ENCODE results near the gene NTM.

The NTM gene

GRCh38 chr11:131393691-131394090, 23.3 kb downstream of the NTM start:
- H3K27ac ChIP-seq (ENCODE audit: low read depth, low read length, severe bottlenecking): no peak overlapping the region
- no peaks in the 10 kb centered on the region for H3K36me3 ChIP-seq (ENCODE audit: control insufficient read depth, insufficient read depth, low read length)
- 87 to 100% methylated on average over 2 to 3 of the region's 7 CpGs for WGBS, 2 experiments (ENCODE audit: insufficient coverage in 2 of 2)
- no peak overlapping the region for H3K4me3 ChIP-seq (ENCODE audit: extremely low read depth, insufficient read depth, low read length, poor library complexity, severe bottlenecking)
- H3K4me1 ChIP-seq (ENCODE audit: control insufficient read depth, insufficient read depth, low read length, poor library complexity, severe bottlenecking): no peaks in the 10 kb centered on the region
- H3K9me3 ChIP-seq (ENCODE audit: control insufficient read depth, low read length): no peaks in the 10 kb centered on the region

GRCh38 chr11:131397675-131398074, 27.3 kb downstream of the NTM start:
- H3K27ac ChIP-seq (ENCODE audit: low read depth, low read length, severe bottlenecking): no peak overlapping the region
- no peak overlapping the region for H3K4me3 ChIP-seq (ENCODE audit: extremely low read depth, insufficient read depth, low read length, poor library complexity, severe bottlenecking)
- H3K4me1 ChIP-seq (ENCODE audit: control insufficient read depth, insufficient read depth, low read length, poor library complexity, severe bottlenecking): no peaks in the 10 kb centered on the region
- 93 to 94% methylated on average over 2 to 3 of the region's 3 CpGs for WGBS, 2 experiments (ENCODE audit: insufficient coverage in 2 of 2)
- H3K9me3 ChIP-seq (ENCODE audit: control insufficient read depth, low read length): no peaks in the 10 kb centered on the region
- no peaks in the 10 kb centered on the region for H3K36me3 ChIP-seq (ENCODE audit: control insufficient read depth, insufficient read depth, low read length)

DNA sequence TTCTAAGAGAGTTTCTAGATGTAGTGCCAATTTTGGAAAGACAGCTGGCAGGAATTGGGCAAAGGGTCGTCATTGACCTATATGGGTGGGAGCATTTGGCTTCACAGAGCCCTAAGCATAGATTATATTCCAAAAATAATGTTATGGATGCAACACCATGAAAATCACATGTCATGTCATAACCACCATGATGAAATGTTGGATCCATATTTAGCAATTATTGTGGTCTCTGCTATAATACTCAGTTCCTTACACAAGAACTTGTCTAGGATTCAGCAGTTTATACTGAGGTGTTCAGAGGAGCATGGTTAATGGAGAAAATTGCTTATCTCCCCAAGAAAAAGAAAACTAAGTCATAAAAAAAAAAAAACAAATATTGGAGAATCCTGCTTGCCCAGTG, 31.6 kb downstream of the NTM start:
- Histone ChIP-seq H3K4me1 (ENCODE audit: control insufficient read depth, insufficient read depth, low read length, poor library complexity, severe bottlenecking) (no peaks in the 10 kb centered on the region), H3K4me3 (ENCODE audit: extremely low read depth, insufficient read depth, low read length, poor library complexity, severe bottlenecking) (no peak overlapping the region), H3K36me3 (ENCODE audit: control insufficient read depth, insufficient read depth, low read length) (no peaks in the 10 kb centered on the region), H3K9me3 (ENCODE audit: control insufficient read depth, low read length) (no peaks in the 10 kb centered on the region), H3K27ac (ENCODE audit: low read depth, low read length, severe bottlenecking) (no peak overlapping the region)
- no CpG with 5 or more reads among the region's 1 CpG for WGBS, 2 experiments (ENCODE audit: insufficient coverage in 2 of 2)

DNA sequence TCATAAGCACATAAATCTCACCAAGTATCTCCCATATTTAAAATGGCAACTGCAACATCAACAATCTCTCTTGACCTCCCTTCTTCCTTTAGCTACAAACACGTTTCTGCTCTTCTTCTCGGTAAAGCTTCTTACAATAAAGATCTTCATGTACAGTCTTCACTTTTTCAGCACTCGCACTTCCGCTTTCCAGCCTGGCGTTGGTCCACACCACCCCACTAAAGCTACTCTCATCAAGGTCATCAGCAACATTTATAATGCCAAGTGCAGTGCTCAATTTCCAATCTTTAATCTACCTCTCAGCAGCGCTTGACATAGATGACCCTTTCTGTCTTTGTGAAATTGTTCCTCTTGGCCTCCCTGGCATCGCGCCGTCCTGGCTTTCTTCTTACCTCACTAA, 33.6 kb downstream of the NTM start:
- Histone ChIP-seq H3K36me3 (ENCODE audit: control insufficient read depth, insufficient read depth, low read length) (no peaks in the 10 kb centered on the region), H3K9me3 (ENCODE audit: control insufficient read depth, low read length) (no peaks in the 10 kb centered on the region), H3K27ac (ENCODE audit: low read depth, low read length, severe bottlenecking) (no peak overlapping the region), H3K4me3 (ENCODE audit: extremely low read depth, insufficient read depth, low read length, poor library complexity, severe bottlenecking) (no peak overlapping the region), H3K4me1 (ENCODE audit: control insufficient read depth, insufficient read depth, low read length, poor library complexity, severe bottlenecking) (no peaks in the 10 kb centered on the region)
- 87 to 94% methylated on average over 9 of the region's 9 CpGs for WGBS, 2 experiments (ENCODE audit: insufficient coverage in 2 of 2)

DNA sequence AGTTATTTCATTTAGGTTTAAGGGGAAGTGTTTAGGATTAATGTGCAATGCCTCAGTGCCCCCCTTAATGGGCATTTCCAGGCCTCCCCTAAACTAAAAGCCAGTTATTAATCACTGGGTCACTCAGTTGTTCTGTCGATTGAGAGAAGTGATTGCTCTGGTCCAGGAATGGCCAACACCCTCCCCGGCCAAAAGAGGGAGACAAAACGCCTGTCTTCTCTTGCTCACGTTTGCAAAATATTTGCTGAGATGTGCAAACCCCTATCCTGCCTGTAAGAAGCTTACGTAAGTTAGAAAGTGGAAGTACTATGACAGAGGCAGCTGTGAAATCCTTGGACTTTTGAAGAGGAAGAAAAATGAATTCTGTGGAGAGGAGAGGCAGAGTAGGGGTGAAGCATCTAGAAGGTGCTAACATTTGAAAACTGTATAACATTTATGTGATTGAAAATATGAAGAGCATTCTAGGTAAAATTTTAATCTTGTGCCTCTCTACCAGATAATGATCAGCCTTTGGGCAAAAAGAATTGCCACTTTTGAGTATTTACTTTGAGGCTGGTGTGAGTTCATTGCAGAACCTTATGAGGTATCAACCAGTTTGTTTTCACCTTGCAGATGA, 37.7 kb downstream of the NTM start:
- Histone ChIP-seq H3K4me3 (ENCODE audit: extremely low read depth, insufficient read depth, low read length, poor library complexity, severe bottlenecking) (no peak overlapping the region), H3K27ac (ENCODE audit: low read depth, low read length, severe bottlenecking) (no peak overlapping the region), H3K36me3 (ENCODE audit: control insufficient read depth, insufficient read depth, low read length) (no peaks in the 10 kb centered on the region), H3K4me1 (ENCODE audit: control insufficient read depth, insufficient read depth, low read length, poor library complexity, severe bottlenecking) (no peaks in the 10 kb centered on the region), H3K9me3 (ENCODE audit: control insufficient read depth, low read length) (no peaks in the 10 kb centered on the region)
- 45 to 53% methylated on average over 5 of the region's 5 CpGs for WGBS, 2 experiments (ENCODE audit: insufficient coverage in 2 of 2)

DNA sequence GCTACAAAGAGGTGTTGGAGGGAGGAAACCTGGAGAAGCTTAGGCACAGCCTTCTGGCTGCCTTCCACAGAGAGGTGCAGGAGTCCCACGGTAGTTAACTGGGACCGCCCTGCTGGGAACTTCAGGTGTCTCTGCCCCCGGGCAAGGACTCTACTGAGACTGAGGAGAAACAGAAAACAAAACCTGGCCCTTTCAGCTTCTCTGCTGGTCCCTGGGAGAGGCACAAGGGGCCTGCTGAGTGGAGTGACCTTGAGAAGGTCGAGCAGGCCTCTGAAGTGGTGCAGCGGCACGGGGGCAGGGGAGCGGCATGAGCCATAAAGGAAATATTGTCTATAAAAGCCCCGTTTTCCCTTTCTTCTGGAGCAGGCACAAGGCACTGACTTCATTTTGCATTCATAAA, 38.9 kb downstream of the NTM start:
- 60 to 72% methylated on average over 8 of the region's 8 CpGs for WGBS, 2 experiments (ENCODE audit: insufficient coverage in 2 of 2)
- Histone ChIP-seq H3K9me3 (ENCODE audit: control insufficient read depth, low read length) (no peaks in the 10 kb centered on the region), H3K4me1 (ENCODE audit: control insufficient read depth, insufficient read depth, low read length, poor library complexity, severe bottlenecking) (no peaks in the 10 kb centered on the region), H3K36me3 (ENCODE audit: control insufficient read depth, insufficient read depth, low read length) (no peaks in the 10 kb centered on the region), H3K4me3 (ENCODE audit: extremely low read depth, insufficient read depth, low read length, poor library complexity, severe bottlenecking) (no peak overlapping the region), H3K27ac (ENCODE audit: low read depth, low read length, severe bottlenecking) (no peak overlapping the region)

DNA sequence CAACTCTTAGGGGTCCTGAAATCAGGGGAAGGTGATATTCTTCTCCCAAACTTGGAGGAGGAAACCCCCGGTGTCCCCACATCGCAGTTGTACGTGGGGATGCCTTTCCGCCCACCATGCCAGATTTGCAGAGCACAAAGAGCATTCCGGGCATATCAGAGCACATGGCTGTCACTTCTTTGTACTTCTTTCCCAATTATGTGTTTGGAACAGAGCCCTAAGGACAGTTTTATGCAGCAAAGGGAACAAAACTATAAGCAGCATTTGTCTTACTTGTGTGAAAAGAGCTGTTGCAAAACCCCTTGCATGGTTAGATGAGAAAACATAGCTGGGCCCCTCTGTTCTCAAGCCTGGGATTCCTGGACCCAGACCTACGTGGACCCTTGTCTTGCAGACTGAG, 41.2 kb downstream of the NTM start:
- H3K9me3 ChIP-seq (ENCODE audit: control insufficient read depth, low read length): no peaks in the 10 kb centered on the region
- H3K36me3 ChIP-seq (ENCODE audit: control insufficient read depth, insufficient read depth, low read length): no peaks in the 10 kb centered on the region
- H3K27ac ChIP-seq (ENCODE audit: low read depth, low read length, severe bottlenecking): no peak overlapping the region
- no peaks in the 10 kb centered on the region for H3K4me1 ChIP-seq (ENCODE audit: control insufficient read depth, insufficient read depth, low read length, poor library complexity, severe bottlenecking)
- WGBS, 2 experiments (ENCODE audit: insufficient coverage in 2 of 2): 85 to 98% methylated on average over 6 of the region's 6 CpGs
- no peak overlapping the region for H3K4me3 ChIP-seq (ENCODE audit: extremely low read depth, insufficient read depth, low read length, poor library complexity, severe bottlenecking)

DNA sequence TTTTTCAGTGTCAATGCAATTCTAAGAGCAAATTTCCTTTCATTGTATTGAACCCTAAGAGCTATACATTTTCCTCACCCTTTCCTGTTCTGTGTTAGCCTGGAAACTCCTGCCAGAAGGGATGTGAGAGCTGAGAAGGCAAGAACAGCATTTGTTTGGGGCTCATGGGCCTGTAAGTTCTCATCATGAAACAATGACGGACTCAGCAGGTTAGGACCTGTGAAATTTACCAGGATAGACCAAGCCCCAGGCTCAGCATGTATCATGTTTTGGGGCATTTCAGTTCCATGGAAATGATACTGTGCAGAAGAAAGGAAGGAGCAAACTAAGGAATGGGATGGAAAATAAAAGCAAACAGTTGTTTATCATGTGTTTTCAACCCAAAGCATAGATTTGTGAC, 41.6 kb downstream of the NTM start:
- Histone ChIP-seq H3K27ac (ENCODE audit: low read depth, low read length, severe bottlenecking) (no peak overlapping the region), H3K4me3 (ENCODE audit: extremely low read depth, insufficient read depth, low read length, poor library complexity, severe bottlenecking) (no peak overlapping the region), H3K36me3 (ENCODE audit: control insufficient read depth, insufficient read depth, low read length) (no peaks in the 10 kb centered on the region), H3K4me1 (ENCODE audit: control insufficient read depth, insufficient read depth, low read length, poor library complexity, severe bottlenecking) (no peaks in the 10 kb centered on the region), H3K9me3 (ENCODE audit: control insufficient read depth, low read length) (no peaks in the 10 kb centered on the region)
- 90 to 100% methylated on average over 1 of the region's 1 CpG for WGBS, 2 experiments (ENCODE audit: insufficient coverage in 2 of 2)

DNA sequence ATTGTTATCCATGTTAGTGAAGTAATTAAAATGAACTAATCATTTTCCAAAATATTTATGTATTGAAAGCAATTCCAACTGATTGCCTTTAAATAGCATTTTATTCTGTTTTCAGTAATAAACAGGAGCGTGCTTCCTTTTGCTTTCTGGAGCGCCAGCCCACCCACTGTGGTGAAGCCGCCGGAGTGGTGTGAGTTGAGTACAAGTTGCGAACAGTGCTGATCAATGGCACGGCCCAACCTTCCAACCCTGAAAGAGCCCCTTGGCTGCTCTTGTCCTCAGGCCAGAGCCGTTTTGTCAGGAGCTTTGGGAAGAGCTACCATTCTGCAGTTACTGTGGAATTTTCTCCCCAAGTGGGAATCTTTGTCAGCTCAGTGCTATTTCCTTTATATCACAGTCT, 42.8 kb downstream of the NTM start:
- Histone ChIP-seq H3K27ac (ENCODE audit: low read depth, low read length, severe bottlenecking) (no peak overlapping the region), H3K9me3 (ENCODE audit: control insufficient read depth, low read length) (no peaks in the 10 kb centered on the region), H3K36me3 (ENCODE audit: control insufficient read depth, insufficient read depth, low read length) (no peaks in the 10 kb centered on the region), H3K4me1 (ENCODE audit: control insufficient read depth, insufficient read depth, low read length, poor library complexity, severe bottlenecking) (no peaks in the 10 kb centered on the region), H3K4me3 (ENCODE audit: extremely low read depth, insufficient read depth, low read length, poor library complexity, severe bottlenecking) (no peak overlapping the region)
- 92% methylated on average over 4 to 6 of the region's 7 CpGs for WGBS, 2 experiments (ENCODE audit: insufficient coverage in 2 of 2)

DNA sequence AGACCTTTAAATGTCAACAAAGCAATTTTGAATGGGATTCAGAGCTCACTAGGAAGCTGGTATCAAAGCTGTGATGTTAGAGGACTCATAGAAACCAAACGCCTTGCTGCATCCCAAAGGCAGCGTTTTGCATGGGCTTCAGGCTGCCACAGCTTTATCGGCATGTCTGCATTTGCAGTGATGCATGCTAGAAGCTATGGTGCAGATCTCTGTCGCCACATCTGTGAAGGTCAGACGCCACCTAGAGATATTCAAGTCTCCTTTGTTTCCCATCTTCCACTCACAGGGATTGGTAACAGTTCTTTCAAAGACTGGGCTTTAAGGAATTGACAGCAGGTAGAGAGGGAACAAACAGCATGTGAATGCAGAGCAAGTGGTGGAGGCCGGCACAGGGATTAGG, 47.8 kb downstream of the NTM start:
- Histone ChIP-seq H3K27ac (ENCODE audit: low read depth, low read length, severe bottlenecking) (no peak overlapping the region), H3K9me3 (ENCODE audit: control insufficient read depth, low read length) (no peaks in the 10 kb centered on the region), H3K36me3 (ENCODE audit: control insufficient read depth, insufficient read depth, low read length) (no peaks in the 10 kb centered on the region), H3K4me3 (ENCODE audit: extremely low read depth, insufficient read depth, low read length, poor library complexity, severe bottlenecking) (no peak overlapping the region), H3K4me1 (ENCODE audit: control insufficient read depth, insufficient read depth, low read length, poor library complexity, severe bottlenecking) (peaks cover 3% of the 10 kb centered on the region)
- WGBS, 2 experiments (ENCODE audit: insufficient coverage in 2 of 2): 70 to 82% methylated on average over 4 of the region's 6 CpGs

DNA sequence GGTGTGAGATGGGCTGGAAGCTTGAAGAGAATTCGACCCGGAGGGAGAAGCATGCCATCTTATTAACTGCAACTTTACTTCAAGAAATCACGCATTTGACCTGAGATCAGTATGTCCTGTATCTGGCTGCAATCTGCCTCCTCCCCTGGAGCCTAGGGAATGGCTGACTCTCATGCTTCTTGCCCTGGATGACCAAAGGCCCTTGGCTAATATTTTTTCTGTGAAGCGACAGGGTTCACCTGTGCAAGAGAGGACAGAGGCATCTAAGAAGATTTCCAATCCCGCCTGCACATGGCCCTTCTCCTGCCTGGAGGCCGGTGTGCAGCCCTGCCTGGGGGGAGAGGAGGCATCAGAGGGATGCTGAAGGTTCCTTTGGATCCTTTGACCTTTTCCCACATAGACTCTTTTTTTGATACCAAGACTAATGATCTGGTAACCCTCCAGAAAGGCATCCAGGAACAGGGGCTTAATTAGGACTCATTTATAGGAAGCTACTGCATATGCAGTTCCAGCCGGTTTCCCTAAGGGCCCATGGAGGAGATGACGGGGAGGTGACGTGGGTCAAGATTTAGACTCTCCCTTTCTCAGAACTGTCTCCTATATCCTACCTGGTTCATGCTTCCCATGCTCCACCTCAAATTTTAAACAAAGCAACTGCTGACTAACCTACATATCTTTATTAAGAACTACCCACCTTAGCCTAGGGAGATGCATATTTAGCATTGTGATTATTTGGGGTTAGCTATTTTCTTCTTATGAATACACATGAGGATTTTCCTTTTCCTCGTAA, 50.8 kb downstream of the NTM start:
- 96 to 100% methylated on average over 3 to 9 of the region's 10 CpGs for WGBS, 2 experiments (ENCODE audit: insufficient coverage in 2 of 2)

More for the DNA sequence above, 50.8 kb downstream of the NTM start:
- Histone ChIP-seq H3K9me3 (ENCODE audit: control insufficient read depth, low read length) (no peaks in the 10 kb centered on the region), H3K36me3 (ENCODE audit: control insufficient read depth, insufficient read depth, low read length) (no peaks in the 10 kb centered on the region), H3K27ac (ENCODE audit: low read depth, low read length, severe bottlenecking) (no peak overlapping the region), H3K4me3 (ENCODE audit: extremely low read depth, insufficient read depth, low read length, poor library complexity, severe bottlenecking) (no peak overlapping the region), H3K4me1 (ENCODE audit: control insufficient read depth, insufficient read depth, low read length, poor library complexity, severe bottlenecking) (peaks cover 8% of the 10 kb centered on the region)
